Transverse colon (tissue), 4 donors: Measurements from ENCODE around the gene RBP5. TPM values are rescaled to one million over a fixed set of nuclear protein-coding genes. Genes with fewer than 3 reads are reported as not detected.

ENCODE experiments used
- DNase-seq: peaks from one replicate; pipeline ENCODE4 v3.0.0-alpha.2; 2019
- H3K27ac ChIP-seq, 4 donors: fragments of 200-600 bp; sonication (generic); 2 replicates each; pipeline ENCODE4 v1.5.1; 2016 to 2018; ENCODE audit warnings: inconsistent platforms in 4 of 4
- H3K27me3 ChIP-seq: fragments of 200-600 bp; sonication (generic); 2 replicates; pipeline ENCODE4 v1.5.1; 2017; ENCODE audit warnings: inconsistent platforms
- H3K36me3 ChIP-seq, 4 donors: fragments of 200-600 bp; sonication (generic); 2 replicates each; pipeline ENCODE4 v1.5.1; 2017 to 2019; ENCODE audit warnings: inconsistent platforms in 4 of 4
- H3K4me1 ChIP-seq, 4 donors: fragments of 200-600 bp; sonication (generic); 2 replicates each; pipeline ENCODE4 v1.5.1; 2017 to 2020; ENCODE audit warnings: inconsistent platforms in 4 of 4
- H3K4me3 ChIP-seq, 4 donors: fragments of 200-600 bp; sonication (generic); 1 replicate in 1 of 4; 2 replicates in 3 of 4; pipeline versions ENCODE4 v1.5.1 to v1.6.1; 2017 to 2019; ENCODE audit warnings: inconsistent platforms in 4 of 4
- H3K9me3 ChIP-seq, 2 donors: fragments of 200-600 bp; sonication (generic); 2 replicates each; pipeline ENCODE4 v1.5.1; 2017 to 2019; ENCODE audit warnings: inconsistent platforms in 2 of 2
- EP300 ChIP-seq: sonication (generic); formaldehyde crosslinking; IDR thresholded peaks from one replicate; pipeline ENCODE4 v1.6.1; 2017; ENCODE audit warnings: antibody characterized with exemption, low read depth
- POLR2A ChIP-seq: fragments of 450-650 bp; IDR thresholded peaks from one replicate; pipeline ENCODE4 v1.6.1; 2016; ENCODE audit warnings: antibody characterized with exemption, mild to moderate bottlenecking, moderate library complexity
- POLR2AphosphoS5 ChIP-seq, 3 donors: sonication (generic); formaldehyde crosslinking; IDR thresholded peaks; one replicate each; pipeline ENCODE4 v1.6.1; 2016; ENCODE audit warnings: antibody characterized with exemption in 3 of 3
- WGBS, 2 donors: methylation state at CpG; one replicate each; pipeline ENCODE4 v1.1.5; 2018; ENCODE audit warnings: low coverage in 1 of 2; 5-methylcytosine and 5-hydroxymethylcytosine counted together
- in situ Hi-C, 4 donors: fragments of 200-750 bp; cut with MboI; loops; one replicate each; pipeline versions ENCODE4 v1.15.0 to v1.15.1; 2017; ENCODE audit warnings: low sequenced_read_pairs in 3 of 4, low pct_ligation_motif_present in 1 of 4, low pct_unique_long_range_greater_than_20kb in 1 of 4
- intact Hi-C: fragments of 100-400 bp; cut with DNase I; formaldehyde crosslinking; loops from one replicate; pipeline ENCODE4 v1.15.1; 2023; ENCODE audit warnings: low total_unique reads
- total RNA-seq, 4 donors: library from RNA; depleted of rRNA; stranded (reverse); fragments of >200 nt; gene quantifications; one replicate each; pipeline ENCODE4 v1.1.0, GENCODE V29; 2016
- TF ChIP-seq, protein P1 (sequence below), 5 experiments: fragments of 200-600 bp in 3 of 5; fragments of 450-650 bp in 2 of 5; sonication (generic) in 3 of 5; IDR thresholded peaks; 1 replicate in 2 of 5; 2 replicates in 3 of 5; pipeline ENCODE4 v1.5.1; 2016 to 2017; ENCODE audit warnings: antibody characterized with exemption in 5 of 5, inconsistent platforms in 3 of 5, mild to moderate bottlenecking in 2 of 5, moderate library complexity in 1 of 5

Gene RBP5, protein sequence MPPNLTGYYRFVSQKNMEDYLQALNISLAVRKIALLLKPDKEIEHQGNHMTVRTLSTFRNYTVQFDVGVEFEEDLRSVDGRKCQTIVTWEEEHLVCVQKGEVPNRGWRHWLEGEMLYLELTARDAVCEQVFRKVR
- total RNA-seq, result 1 to 10 TPM in 1 of 4 donors, under 1 TPM in 1, not detected in 2; 0.55 to 3.0 TPM

GRCh38 chr12:7128681-7129286 is at the start of gene RBP5:
RBP5 (minus strand) TSS chr12:7128889; CDS start chr12:7128775, 114 bp downstream.
- no peak for DNase-seq
- Histone ChIP-seq H3K36me3 (no peaks in the 10 kb centered on the region), H3K4me3 (peak within 1 kb of the TSS; percentile 40 to 62 (median 56)), H3K27me3 (peaks cover 20% of the 10 kb centered on the region), H3K4me1 (peaks cover 10 to 28% (median 18%) of the 10 kb centered on the region in 4 donors), H3K9me3 (no peaks in the 10 kb centered on the region), H3K27ac (peak within 1 kb of the TSS; percentile 52 to 68 (median 64))
- intact Hi-C loops (no loop called here), in situ Hi-C loops (no loop called here)
- 74 to 88% methylated on average over 5 to 7 of the region's 7 CpGs for WGBS, 2 donors
- TF ChIP-seq, protein P1, sequence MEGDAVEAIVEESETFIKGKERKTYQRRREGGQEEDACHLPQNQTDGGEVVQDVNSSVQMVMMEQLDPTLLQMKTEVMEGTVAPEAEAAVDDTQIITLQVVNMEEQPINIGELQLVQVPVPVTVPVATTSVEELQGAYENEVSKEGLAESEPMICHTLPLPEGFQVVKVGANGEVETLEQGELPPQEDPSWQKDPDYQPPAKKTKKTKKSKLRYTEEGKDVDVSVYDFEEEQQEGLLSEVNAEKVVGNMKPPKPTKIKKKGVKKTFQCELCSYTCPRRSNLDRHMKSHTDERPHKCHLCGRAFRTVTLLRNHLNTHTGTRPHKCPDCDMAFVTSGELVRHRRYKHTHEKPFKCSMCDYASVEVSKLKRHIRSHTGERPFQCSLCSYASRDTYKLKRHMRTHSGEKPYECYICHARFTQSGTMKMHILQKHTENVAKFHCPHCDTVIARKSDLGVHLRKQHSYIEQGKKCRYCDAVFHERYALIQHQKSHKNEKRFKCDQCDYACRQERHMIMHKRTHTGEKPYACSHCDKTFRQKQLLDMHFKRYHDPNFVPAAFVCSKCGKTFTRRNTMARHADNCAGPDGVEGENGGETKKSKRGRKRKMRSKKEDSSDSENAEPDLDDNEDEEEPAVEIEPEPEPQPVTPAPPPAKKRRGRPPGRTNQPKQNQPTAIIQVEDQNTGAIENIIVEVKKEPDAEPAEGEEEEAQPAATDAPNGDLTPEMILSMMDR (IDR thresholded peaks at IDR 0.05), result no peak
- no peak for TF ChIP-seq POLR2AphosphoS5 (IDR thresholded peaks at IDR 0.05)
- TF ChIP-seq POLR2A, result peak; percentile 14
- no peak for TF ChIP-seq EP300

GRCh38 chr12:7178481-7178880 is 49.8 kb upstream of the RBP5 start:
- Histone ChIP-seq H3K36me3 (no peaks in the 10 kb centered on the region), H3K9me3 (no peaks in the 10 kb centered on the region), H3K4me3 (no peak overlapping the region), H3K27ac (no peak overlapping the region), H3K27me3 (peaks cover 6% of the 10 kb centered on the region), H3K4me1 (no peaks in the 10 kb centered on the region)
- no peak for DNase-seq
- intact Hi-C loops, result no loop called here
- TF ChIP-seq POLR2AphosphoS5 (IDR thresholded peaks at IDR 0.05) (no peak), EP300 (no peak), POLR2A (no peak)
- TF ChIP-seq, protein P1 (IDR thresholded peaks at IDR 0.05), result no peak
- in situ Hi-C loops, result no loop called here
- WGBS, 2 donors, result 90 to 100% methylated on average over 1 to 2 of the region's 2 CpGs

DNA sequence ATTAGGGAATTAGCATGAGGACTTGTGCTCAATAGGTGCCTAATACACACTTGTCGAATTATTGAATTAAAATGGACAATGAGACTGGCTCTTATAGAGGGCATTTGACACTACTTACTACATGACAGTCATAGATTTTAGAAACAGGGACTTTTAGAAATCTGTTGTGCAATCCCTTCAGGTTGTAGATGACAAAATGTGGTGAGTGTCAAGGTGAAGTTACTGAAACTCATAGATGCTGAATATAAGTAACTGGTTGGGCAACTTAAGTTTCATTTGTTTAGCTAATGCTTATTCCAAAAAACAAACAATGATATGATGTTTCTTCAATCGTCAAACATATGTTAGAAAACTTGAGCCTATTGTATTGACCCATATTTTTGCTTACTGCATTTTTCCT is 47.9 kb upstream of the RBP5 start:
- in situ Hi-C loops (no loop called here), intact Hi-C loops (no loop called here)
- Histone ChIP-seq H3K4me3 (no peak overlapping the region), H3K4me1 (no peaks in the 10 kb centered on the region), H3K9me3 (no peaks in the 10 kb centered on the region), H3K27me3 (peaks cover 6% of the 10 kb centered on the region), H3K27ac (no peak overlapping the region), H3K36me3 (no peaks in the 10 kb centered on the region)
- TF ChIP-seq POLR2AphosphoS5 (IDR thresholded peaks at IDR 0.05), result no peak
- TF ChIP-seq POLR2A, result no peak
- TF ChIP-seq, protein P1 (IDR thresholded peaks at IDR 0.05), result no peak
- no peak for DNase-seq
- 54% methylated on average over 2 of the region's 2 CpGs for WGBS, 2 donors

DNA sequence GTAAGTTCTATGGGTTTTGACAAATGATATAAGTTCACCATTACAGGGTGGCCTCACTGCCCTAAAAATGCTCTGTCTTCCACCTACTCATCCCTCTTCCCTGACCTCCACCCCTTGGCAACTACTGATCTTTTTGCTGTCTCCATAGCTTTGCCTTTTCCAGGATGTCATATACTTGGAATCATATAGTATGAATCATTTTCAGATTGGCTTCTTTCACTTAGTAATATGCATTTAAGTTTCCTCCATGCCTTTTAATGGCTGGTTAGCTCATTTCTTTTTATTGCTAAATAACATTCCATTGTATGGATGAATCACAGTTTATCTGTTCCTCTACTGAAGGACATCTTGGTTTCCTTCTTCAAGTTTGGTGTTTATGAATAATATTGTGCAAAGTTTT is 46.8 kb upstream of the RBP5 start:
- Histone ChIP-seq H3K9me3 (peaks cover 4 to 8% of the 10 kb centered on the region in 2 donors), H3K36me3 (no peaks in the 10 kb centered on the region), H3K4me1 (no peaks in the 10 kb centered on the region), H3K4me3 (no peak overlapping the region), H3K27me3 (peaks cover 6% of the 10 kb centered on the region), H3K27ac (no peak overlapping the region)
- intact Hi-C loops, result no loop called here
- TF ChIP-seq, protein P1 (IDR thresholded peaks at IDR 0.05), result no peak
- no peak for TF ChIP-seq POLR2A
- TF ChIP-seq EP300, result no peak
- no peak for TF ChIP-seq POLR2AphosphoS5 (IDR thresholded peaks at IDR 0.05)
- in situ Hi-C loops, result no loop called here
- no peak for DNase-seq
